ENCODE measurements around the gene DSCAM.

GRCh38 chr21:40685141-40685540 lies 161.8 kb downstream of the DSCAM start:
- no peak for TF ChIP-seq EZH2 (IDR thresholded peaks at IDR 0.05; ENCODE audit: insufficient read depth, poor library complexity, severe bottlenecking)
- no peak for TF ChIP-seq EZH2phosphoT487 (IDR thresholded peaks at IDR 0.05; ENCODE audit: insufficient read depth, low read depth)
